ENCODE measurements around the gene LCE4A. TPM values are rescaled to one million over a fixed set of nuclear protein-coding genes. Genes with fewer than 3 reads are reported as not detected.

LCE4A gene
- total and polyA plus RNA-seq, 2 experiments from 2014 or later = not detected

- TF ChIP-seq JUNB (IDR thresholded peaks at IDR 0.05; ENCODE audit: unreplicated experiment) (no peak), NANOG (IDR thresholded peaks at IDR 0.05; ENCODE audit: borderline replicate concordance) (no peak), CREB1 (CRISPR knock-in tag; IDR thresholded peaks at IDR 0.05; ENCODE audit: low read depth) (no peak)
These were observed 28.5 kb upstream of the LCE4A start (continued) for GRCh38 chr1:152679459-152679858.

- Histone ChIP-seq H3K79me2 (replicated peaks; ENCODE audit: insufficient read depth) (no peaks in the 10 kb centered on the region), H4K20me1 (replicated peaks; ENCODE audit: insufficient read depth) (no peaks in the 10 kb centered on the region), H3K4me2 (no peak overlapping the region), H3K27ac (ENCODE audit: low read depth) (no peak overlapping the region), H3K4me1 (ENCODE audit: insufficient read depth) (no peaks in the 10 kb centered on the region), H3K4me3 (no peak overlapping the region), H3K9me2 (ENCODE audit: insufficient read depth) (no peaks in the 10 kb centered on the region), H2AFZ (no peak overlapping the region), H3F3A (replicated peaks; ENCODE audit: low read depth) (no peaks in the 10 kb centered on the region), H3K36me3 (ENCODE audit: insufficient read depth) (no peaks in the 10 kb centered on the region), H3K27me3 (ENCODE audit: insufficient read depth) (no peaks in the 10 kb centered on the region)
- no peak overlapping the region for H3K27ac Mint-ChIP-seq
- no peaks in the 10 kb centered on the region for H3K36me3 Mint-ChIP-seq (ENCODE audit: low read depth)
- H3K9me3 Mint-ChIP-seq = no peaks in the 10 kb centered on the region
- H3K4me1 Mint-ChIP-seq = no peaks in the 10 kb centered on the region
- TF ChIP-seq ZNF114 (CRISPR knock-in tag; IDR thresholded peaks at IDR 0.05) (no peak), REST (IDR thresholded peaks at IDR 0.05; ENCODE audit: unreplicated experiment) (no peak), STAT1 (IDR thresholded peaks at IDR 0.05; ENCODE audit: unreplicated experiment) (no peak), POLR2AphosphoS5 (IDR thresholded peaks at IDR 0.05; ENCODE audit: low read depth) (no peak), CTCF (conservative IDR thresholded peaks at IDR 0.05; ENCODE audit: low read depth in 2 of 2) (no peak), EZH2phosphoT487 (IDR thresholded peaks at IDR 0.05; ENCODE audit: unreplicated experiment) (no peak), ZNF462 (CRISPR knock-in tag; IDR thresholded peaks at IDR 0.05) (no peak), NANOG (IDR thresholded peaks at IDR 0.05; ENCODE audit: borderline replicate concordance) (no peak), ETS1 (IDR thresholded peaks at IDR 0.05) (no peak), JUNB (IDR thresholded peaks at IDR 0.05; ENCODE audit: unreplicated experiment) (no peak), EZH2 (IDR thresholded peaks at IDR 0.05; ENCODE audit: low read depth, unreplicated experiment) (no peak), ZNF331 (CRISPR knock-in tag; IDR thresholded peaks at IDR 0.05; ENCODE audit: low read depth) (no peak), CREB1 (CRISPR knock-in tag; IDR thresholded peaks at IDR 0.05; ENCODE audit: low read depth) (no peak)
- no peak for DNase-seq (ENCODE audit: low spot score)
- H3K27me3 Mint-ChIP-seq (ENCODE audit: insufficient read depth, low read depth, poor library complexity) = no peaks in the 10 kb centered on the region
- no peak for ATAC-seq
- H3K4me3 Mint-ChIP-seq = no peak overlapping the region
These were observed 26.3 kb upstream of the LCE4A start for GRCh38 chr1:152681616-152682015.

Measured in GM23338 (cell line).